ENCODE results near the gene SRSF10.

- TF ChIP-seq CTCF (IDR thresholded peaks at IDR 0.05), result no peak
- TF ChIP-seq POLR2A (IDR thresholded peaks at IDR 0.05), result no peak
Observed at GRCh38 chr1:24020025-24020424, 39.9 kb upstream of the SRSF10 start.
